Suprapubic skin (tissue), 4 donors: ENCODE results near the gene RABGGTA. TPM values are rescaled to one million over a fixed set of nuclear protein-coding genes. Genes with fewer than 3 reads are reported as not detected.
"Not testable (repeated sequence)": the region's sequence is repeated elsewhere in the genome, so short reads cannot be mapped to it uniquely, and the experiment has no call there.

Experiments
- DNase-seq, 2 donors: peaks; one replicate each; pipeline ENCODE4 v3.0.0-alpha.2; 2019; ENCODE audit warnings: low spot score in 2 of 2
- H3K27ac ChIP-seq: fragments of 200-600 bp; sonication (generic); one replicate; pipeline ENCODE4 v1.5.1; 2019
- H3K27me3 ChIP-seq: fragments of 200-600 bp; sonication (generic); one replicate; pipeline ENCODE4 v1.5.1; 2019
- H3K36me3 ChIP-seq: fragments of 200-600 bp; sonication (generic); one replicate; pipeline ENCODE4 v1.5.1; 2019
- H3K4me1 ChIP-seq: fragments of 200-600 bp; sonication (generic); one replicate; pipeline ENCODE4 v1.5.1; 2019
- H3K4me3 ChIP-seq: fragments of 200-600 bp; sonication (generic); one replicate; pipeline ENCODE4 v1.5.1; 2019; ENCODE audit warnings: mild to moderate bottlenecking
- H3K9me3 ChIP-seq: fragments of 200-600 bp; sonication (generic); one replicate; pipeline ENCODE4 v1.5.1; 2019
- EP300 ChIP-seq: sonication (generic); formaldehyde crosslinking; IDR thresholded peaks from one replicate; pipeline ENCODE4 v1.6.1; 2017; ENCODE audit warnings: antibody characterized with exemption
- POLR2A ChIP-seq, 2 donors: fragments of 450-650 bp; IDR thresholded peaks; one replicate each; pipeline ENCODE4 v1.6.1; 2017; ENCODE audit warnings: antibody characterized with exemption in 2 of 2, mild to moderate bottlenecking in 2 of 2, moderate library complexity in 2 of 2
- POLR2AphosphoS5 ChIP-seq, 3 donors: sonication (generic); formaldehyde crosslinking; IDR thresholded peaks; one replicate each; pipeline ENCODE4 v1.6.1; 2017; ENCODE audit warnings: antibody characterized with exemption in 3 of 3
- WGBS: methylation state at CpG from one replicate; pipeline ENCODE4 v1.1.5; 2018; 5-methylcytosine and 5-hydroxymethylcytosine counted together
- total RNA-seq, 4 donors: library from RNA; depleted of rRNA; stranded (reverse); fragments of >200 nt; gene quantifications; one replicate each; pipeline ENCODE4 v1.1.0, GENCODE V29; 2016
- TF ChIP-seq, protein P1 (sequence below), 2 donors: fragments of 200-600 bp in 1 of 2; fragments of 450-650 bp in 1 of 2; sonication (generic) in 1 of 2; IDR thresholded peaks; one replicate each; pipeline ENCODE4 v1.5.1; 2016 to 2019; ENCODE audit warnings: antibody characterized with exemption in 2 of 2, mild to moderate bottlenecking in 1 of 2, moderate library complexity in 1 of 2

The RABGGTA gene
- total RNA-seq, 4 donors from 2014 or later: 50.4 to 65.9 (median 53.1) TPM

DNA sequence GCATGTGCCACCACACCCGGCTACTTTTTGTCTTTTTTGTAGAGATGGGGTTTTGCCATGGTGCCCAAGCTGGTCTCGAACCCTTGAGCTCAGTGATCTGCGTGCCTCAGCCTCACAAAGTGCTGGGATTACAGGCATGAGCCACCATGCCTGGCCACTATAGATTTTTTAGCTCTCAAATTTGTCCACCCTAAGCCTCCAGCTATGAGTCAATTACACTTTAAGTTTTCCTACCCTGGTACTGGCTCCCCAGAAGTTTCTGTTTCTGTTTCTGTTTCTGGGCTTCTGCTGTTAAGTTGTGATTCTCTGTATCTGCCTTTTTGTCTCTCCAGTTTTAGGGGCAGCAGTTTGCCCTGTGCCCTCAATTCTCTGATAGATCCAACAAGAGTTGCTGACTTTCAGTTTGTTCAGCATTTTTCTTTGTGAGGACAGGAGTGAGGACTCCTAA is 24.6 kb downstream of the RABGGTA start:
- Histone ChIP-seq H3K27ac (no peak overlapping the region), H3K27me3 (no peaks in the 10 kb centered on the region), H3K4me3 (no peak overlapping the region), H3K4me1 (peaks cover 10% of the 10 kb centered on the region), H3K9me3 (no peaks in the 10 kb centered on the region), H3K36me3 (peaks cover 8% of the 10 kb centered on the region)
- no peak for DNase-seq
- TF ChIP-seq EP300 (no peak), POLR2AphosphoS5 (IDR thresholded peaks at IDR 0.05) (no peak), POLR2A (IDR thresholded peaks at IDR 0.05) (no peak)
- TF ChIP-seq, protein P1, sequence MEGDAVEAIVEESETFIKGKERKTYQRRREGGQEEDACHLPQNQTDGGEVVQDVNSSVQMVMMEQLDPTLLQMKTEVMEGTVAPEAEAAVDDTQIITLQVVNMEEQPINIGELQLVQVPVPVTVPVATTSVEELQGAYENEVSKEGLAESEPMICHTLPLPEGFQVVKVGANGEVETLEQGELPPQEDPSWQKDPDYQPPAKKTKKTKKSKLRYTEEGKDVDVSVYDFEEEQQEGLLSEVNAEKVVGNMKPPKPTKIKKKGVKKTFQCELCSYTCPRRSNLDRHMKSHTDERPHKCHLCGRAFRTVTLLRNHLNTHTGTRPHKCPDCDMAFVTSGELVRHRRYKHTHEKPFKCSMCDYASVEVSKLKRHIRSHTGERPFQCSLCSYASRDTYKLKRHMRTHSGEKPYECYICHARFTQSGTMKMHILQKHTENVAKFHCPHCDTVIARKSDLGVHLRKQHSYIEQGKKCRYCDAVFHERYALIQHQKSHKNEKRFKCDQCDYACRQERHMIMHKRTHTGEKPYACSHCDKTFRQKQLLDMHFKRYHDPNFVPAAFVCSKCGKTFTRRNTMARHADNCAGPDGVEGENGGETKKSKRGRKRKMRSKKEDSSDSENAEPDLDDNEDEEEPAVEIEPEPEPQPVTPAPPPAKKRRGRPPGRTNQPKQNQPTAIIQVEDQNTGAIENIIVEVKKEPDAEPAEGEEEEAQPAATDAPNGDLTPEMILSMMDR (IDR thresholded peaks at IDR 0.05): no peak
- 94% methylated on average over 3 of the region's 3 CpGs for WGBS

DNA sequence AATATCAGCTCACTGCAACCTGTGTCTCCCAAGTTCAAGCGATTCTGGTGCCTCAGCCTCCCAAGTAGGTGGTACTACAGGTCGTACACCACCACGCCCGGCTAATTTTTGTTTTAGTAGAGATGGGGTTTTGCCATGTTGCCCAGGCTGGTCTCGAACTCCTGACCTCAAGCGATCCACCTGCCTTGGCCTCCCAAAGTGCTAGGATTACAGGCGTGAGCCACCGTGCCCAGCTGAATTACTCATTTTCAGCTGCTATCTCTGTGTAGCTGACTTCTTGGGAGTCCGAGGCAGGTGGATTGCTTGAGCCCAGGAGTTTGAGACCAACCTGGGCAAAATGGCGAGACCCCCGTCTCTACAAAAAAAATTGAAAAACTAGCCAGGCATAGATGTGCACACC is 26.0 kb downstream of the RABGGTA start:
- DNase-seq: not testable (repeated sequence)

DNA sequence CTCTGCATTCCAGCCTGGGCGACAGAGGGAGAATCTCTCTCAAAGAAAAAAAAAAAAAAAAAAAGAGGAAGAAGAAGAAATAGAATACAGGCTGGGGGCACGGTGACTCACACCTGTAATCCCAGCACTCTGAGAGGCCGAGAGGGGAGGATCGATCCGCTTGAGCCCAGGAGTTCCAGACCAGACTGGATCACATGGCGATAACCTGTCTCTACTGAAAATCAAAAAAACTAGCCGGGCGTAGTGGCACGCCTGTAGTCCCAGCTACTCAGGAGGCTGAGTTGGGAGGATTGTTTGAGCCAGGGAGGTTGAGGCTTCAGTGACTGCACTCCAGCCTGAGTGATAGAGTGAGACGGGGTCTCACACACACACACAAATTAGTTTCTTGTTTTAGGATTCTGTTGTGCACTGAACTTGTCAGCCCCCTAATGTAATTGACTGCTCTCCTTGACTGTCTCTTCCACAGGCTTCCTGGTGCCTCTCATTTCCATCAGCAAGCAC is 28.0 kb downstream of the RABGGTA start:
- DNase-seq: no peak
- TF ChIP-seq, protein P1 (IDR thresholded peaks at IDR 0.05): no peak
- TF ChIP-seq EP300 (no peak), POLR2AphosphoS5 (IDR thresholded peaks at IDR 0.05) (no peak), POLR2A (IDR thresholded peaks at IDR 0.05) (no peak)
- Histone ChIP-seq H3K27ac (peak overlapping the region; percentile 100), H3K36me3 (peaks cover 24% of the 10 kb centered on the region), H3K4me3 (peak overlapping the region; percentile 80), H3K27me3 (no peaks in the 10 kb centered on the region), H3K9me3 (no peaks in the 10 kb centered on the region), H3K4me1 (peaks cover 41% of the 10 kb centered on the region)
- WGBS: 51% methylated on average over 10 of the region's 10 CpGs

More for the DNA sequence above, 26.0 kb downstream of the RABGGTA start:
- not testable (repeated sequence) for H3K4me3 ChIP-seq, H3K27me3 ChIP-seq, H3K9me3 ChIP-seq, H3K27ac ChIP-seq
- Histone ChIP-seq H3K36me3 (peaks cover 10% of the 10 kb centered on the region), H3K4me1 (peaks cover 25% of the 10 kb centered on the region)
- WGBS: 95% methylated on average over 11 of the region's 11 CpGs

DNA sequence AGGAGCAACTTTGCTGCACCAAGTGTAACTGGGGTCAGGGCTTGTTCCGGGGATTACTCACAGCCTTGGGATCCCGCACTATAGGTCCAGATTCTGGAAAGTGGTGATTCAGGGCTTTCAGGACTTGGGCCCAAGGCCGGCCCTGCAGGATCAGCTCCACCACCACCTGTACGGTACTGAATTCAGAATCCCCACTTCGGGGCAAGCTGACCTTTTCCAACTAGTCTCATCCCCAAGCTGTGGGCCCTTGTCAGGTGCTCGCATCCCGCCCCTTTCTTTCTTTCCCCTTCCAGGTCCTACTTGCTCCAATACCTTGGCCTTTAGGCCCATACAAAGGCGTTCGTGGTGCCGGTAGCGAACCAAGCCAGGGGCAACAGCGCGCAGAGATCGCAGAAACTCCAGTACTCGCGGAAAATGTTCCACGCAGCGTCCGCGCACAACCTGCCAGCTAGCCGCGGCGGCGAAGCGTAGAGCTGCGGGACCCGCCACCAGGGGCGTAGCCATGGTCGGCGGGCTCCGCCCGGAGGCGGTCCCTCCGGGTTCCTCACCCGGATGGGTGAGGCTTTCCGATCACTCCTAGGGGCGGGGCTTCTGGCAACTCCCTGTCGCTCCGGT is 29.5 kb downstream of the RABGGTA start:
- TF ChIP-seq POLR2AphosphoS5 (IDR thresholded peaks at IDR 0.05): no peak
- TF ChIP-seq, protein P1 (IDR thresholded peaks at IDR 0.05): peak; percentile 22 to 68
- under 1% methylated on average over 24 of the region's 39 CpGs for WGBS
- DNase-seq: peak; percentile 96
- Histone ChIP-seq H3K27me3 (no peaks in the 10 kb centered on the region), H3K27ac (peak overlapping the region; percentile 100), H3K36me3 (peaks cover 39% of the 10 kb centered on the region), H3K4me3 (peak overlapping the region; percentile 80), H3K4me1 (peaks cover 41% of the 10 kb centered on the region), H3K9me3 (no peaks in the 10 kb centered on the region)

DNA sequence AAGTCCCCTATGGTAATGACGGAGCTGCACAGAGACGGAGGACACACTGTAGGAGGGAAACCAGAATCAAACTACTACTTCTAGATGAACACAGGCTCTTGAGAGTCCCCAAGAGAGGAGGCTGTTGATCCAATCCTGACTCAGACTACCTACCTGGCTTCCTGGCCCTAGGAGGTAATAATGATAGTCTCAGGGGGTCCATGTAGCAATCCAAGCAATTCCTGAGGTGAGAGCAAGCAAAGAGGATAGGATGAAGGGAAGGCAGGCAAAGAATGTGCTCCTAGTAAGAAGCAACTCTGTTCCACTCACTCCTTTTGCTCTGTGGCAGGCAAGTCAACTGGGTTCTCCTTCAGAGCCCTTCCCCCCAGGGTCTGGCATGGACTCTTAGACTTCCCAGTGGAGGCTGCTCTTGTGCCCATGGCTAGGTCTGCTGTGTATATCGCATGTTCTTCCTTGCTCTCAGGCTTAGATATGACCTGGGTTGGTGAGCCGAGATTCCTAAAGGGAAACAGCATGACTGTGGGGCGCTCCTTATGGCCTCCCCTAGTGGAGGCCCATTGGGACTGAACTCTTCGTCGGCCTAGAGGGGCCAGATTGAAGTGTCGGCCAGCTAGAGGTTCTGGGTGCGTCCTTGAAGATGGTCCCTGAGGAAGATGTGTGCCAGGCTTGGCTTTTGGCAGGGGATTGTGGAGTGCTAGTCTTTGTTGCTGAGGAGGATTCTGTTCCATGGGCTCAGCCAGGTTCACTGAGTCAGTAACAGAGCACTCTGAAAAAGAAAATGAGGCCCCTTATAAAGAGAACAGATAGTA is 31.1 kb downstream of the RABGGTA start:
- Histone ChIP-seq H3K27ac (no peak overlapping the region), H3K27me3 (no peaks in the 10 kb centered on the region), H3K4me3 (no peak overlapping the region), H3K9me3 (no peaks in the 10 kb centered on the region), H3K4me1 (peaks cover 47% of the 10 kb centered on the region), H3K36me3 (peaks cover 53% of the 10 kb centered on the region)
- TF ChIP-seq POLR2AphosphoS5 (IDR thresholded peaks at IDR 0.05): no peak
- TF ChIP-seq, protein P1 (IDR thresholded peaks at IDR 0.05): no peak
- TF ChIP-seq POLR2A (IDR thresholded peaks at IDR 0.05): no peak
- TF ChIP-seq EP300: no peak
- DNase-seq: no peak
- 88% methylated on average over 9 of the region's 9 CpGs for WGBS
